GM18520 (cell line): ENCODE data around the gene THNSL1.
A peak's percentile ranks its signal among the peaks of the same experiment; 100 is the strongest.
"Not testable (repeated sequence)": the region's sequence is repeated elsewhere in the genome, so short reads cannot be mapped to it uniquely, and the experiment has no call there.

Source experiments
- ATAC-seq: cut with Tn5 transposase; IDR thresholded peaks from one replicate; pipeline ENCODE4 v1.9.1; 2021; ENCODE audit not compliant: unreplicated experiment

The THNSL1 gene

GRCh38 chr10:24998044-24998443 lies 18.4 kb upstream of the THNSL1 start:
- ATAC-seq, result no peak

GRCh38 chr10:25011591-25011990 lies 4.8 kb upstream of the THNSL1 start:
- ATAC-seq, result not testable (repeated sequence)

- ATAC-seq, result no peak
Measured at GRCh38 chr10:25014579-25014978, 1.8 kb upstream of the THNSL1 start.

GRCh38 chr10:25015828-25016375 lies 510 bp upstream of the THNSL1 start, which contains the start of gene ENKUR:
Gene ENKUR (minus strand): TSS chr10:25016158. CDS start chr10:25015936, 222 bp downstream.
- peak; percentile 32 for ATAC-seq

- ATAC-seq, result no peak
Measured at GRCh38 chr10:25017154-25017590, 760 bp downstream of the THNSL1 start.

- no peak for ATAC-seq
Measured at GRCh38 chr10:25017661-25018060, 1.2 kb downstream of the THNSL1 start.

- ATAC-seq, result no peak
Measured at GRCh38 chr10:25018703-25019102, 2.3 kb downstream of the THNSL1 start.

- no peak for ATAC-seq
Measured at GRCh38 chr10:25023278-25023677, 6.9 kb downstream of the THNSL1 start.

GRCh38 chr10:25024528-25024927 lies 8.1 kb downstream of the THNSL1 start:
- ATAC-seq, result no peak

- ATAC-seq, result no peak
Measured at GRCh38 chr10:25026463-25026862, 10.1 kb downstream of the THNSL1 start.

- ATAC-seq, result no peak
Measured at GRCh38 chr10:25028711-25029110, 12.3 kb downstream of the THNSL1 start.

GRCh38 chr10:25029519-25029918 lies 13.1 kb downstream of the THNSL1 start:
- no peak for ATAC-seq

- no peak for ATAC-seq
Measured at GRCh38 chr10:25036381-25036780, 20.0 kb downstream of the THNSL1 start.

GRCh38 chr10:25038325-25038724 lies 21.9 kb downstream of the THNSL1 start:
- no peak for ATAC-seq

GRCh38 chr10:25039531-25039930 lies 23.1 kb downstream of the THNSL1 start:
- no peak for ATAC-seq

- no peak for ATAC-seq
Measured at GRCh38 chr10:25046641-25047040, 30.2 kb downstream of the THNSL1 start.

- no peak for ATAC-seq
Measured at GRCh38 chr10:25047088-25047487, 30.7 kb downstream of the THNSL1 start.

- ATAC-seq, result no peak
Measured at GRCh38 chr10:25047591-25048301, 31.3 kb downstream of the THNSL1 start.

GRCh38 chr10:25048450-25048849 lies 32.0 kb downstream of the THNSL1 start:
- no peak for ATAC-seq

- ATAC-seq, result no peak
Measured at GRCh38 chr10:25049966-25050365, 33.6 kb downstream of the THNSL1 start.

- no peak for ATAC-seq
Measured at GRCh38 chr10:25050402-25050801, 34.0 kb downstream of the THNSL1 start.

GRCh38 chr10:25052012-25052411 lies 35.6 kb downstream of the THNSL1 start:
- ATAC-seq, result no peak

GRCh38 chr10:25056726-25057125 lies 40.3 kb downstream of the THNSL1 start:
- no peak for ATAC-seq
